SK-N-SH (cell line): ENCODE results near the gene FRYL.

Source experiments
- CHD2 ChIP-seq: fragments of 150-350 bp; IDR thresholded peaks from 2 replicates; pipeline ENCODE4 v1.6.1; 2018; ENCODE audit warnings: low read length; ENCODE audit not compliant: partially characterized antibody
- EP300 ChIP-seq, 2 experiments: IDR thresholded peaks; 2 replicates each; pipeline versions ENCODE4 v1.4.0 to v1.6.1; 2012; ENCODE audit warnings: borderline replicate concordance in 1 of 2, low read depth in 1 of 2, low read length in 1 of 2
- EZH2phosphoT487 ChIP-seq: fragments of 200-600 bp; sonication (generic); IDR thresholded peaks from 2 replicates; pipeline ENCODE4 v1.6.1; 2017; ENCODE audit warnings: low read depth, mixed run types, mild to moderate bottlenecking, antibody characterized with exemption, moderate library complexity, borderline replicate concordance
- POLR2AphosphoS5 ChIP-seq: IDR thresholded peaks from 2 replicates; pipeline ENCODE4 v1.6.1; 2012; ENCODE audit warnings: low read depth, low read length
- SIN3A ChIP-seq: IDR thresholded peaks from 2 replicates; pipeline ENCODE4 v1.6.1; 2012; ENCODE audit warnings: low read depth, mild to moderate bottlenecking, low read length, moderate library complexity, borderline replicate concordance
- TF ChIP-seq, protein P1 (sequence below): fragments of 200-600 bp; sonication (generic); IDR thresholded peaks from 2 replicates; pipeline ENCODE4 v1.6.1; 2017; ENCODE audit warnings: antibody characterized with exemption, mild to moderate bottlenecking, moderate library complexity

DNA sequence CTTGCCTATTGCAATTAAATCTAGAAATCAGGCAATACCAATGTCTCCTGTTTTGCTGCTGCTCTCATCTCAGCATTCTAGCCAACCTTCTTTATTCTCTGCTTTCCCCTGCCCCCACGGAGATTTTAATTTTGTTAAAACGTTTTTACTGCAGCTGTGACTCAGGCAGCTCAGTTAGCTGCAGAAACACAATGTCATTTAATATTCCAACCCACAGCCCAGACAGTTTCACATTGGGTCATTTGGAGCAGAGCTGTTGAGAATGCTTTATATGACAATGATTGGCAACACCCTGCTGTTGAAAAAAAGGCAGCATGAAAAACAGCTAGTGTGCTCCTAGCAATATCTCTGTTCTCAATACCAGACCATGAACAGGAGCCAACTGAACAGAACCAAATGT lies 309.5 kb downstream of the FRYL start:
- no peak for TF ChIP-seq SIN3A
- TF ChIP-seq, protein P1, sequence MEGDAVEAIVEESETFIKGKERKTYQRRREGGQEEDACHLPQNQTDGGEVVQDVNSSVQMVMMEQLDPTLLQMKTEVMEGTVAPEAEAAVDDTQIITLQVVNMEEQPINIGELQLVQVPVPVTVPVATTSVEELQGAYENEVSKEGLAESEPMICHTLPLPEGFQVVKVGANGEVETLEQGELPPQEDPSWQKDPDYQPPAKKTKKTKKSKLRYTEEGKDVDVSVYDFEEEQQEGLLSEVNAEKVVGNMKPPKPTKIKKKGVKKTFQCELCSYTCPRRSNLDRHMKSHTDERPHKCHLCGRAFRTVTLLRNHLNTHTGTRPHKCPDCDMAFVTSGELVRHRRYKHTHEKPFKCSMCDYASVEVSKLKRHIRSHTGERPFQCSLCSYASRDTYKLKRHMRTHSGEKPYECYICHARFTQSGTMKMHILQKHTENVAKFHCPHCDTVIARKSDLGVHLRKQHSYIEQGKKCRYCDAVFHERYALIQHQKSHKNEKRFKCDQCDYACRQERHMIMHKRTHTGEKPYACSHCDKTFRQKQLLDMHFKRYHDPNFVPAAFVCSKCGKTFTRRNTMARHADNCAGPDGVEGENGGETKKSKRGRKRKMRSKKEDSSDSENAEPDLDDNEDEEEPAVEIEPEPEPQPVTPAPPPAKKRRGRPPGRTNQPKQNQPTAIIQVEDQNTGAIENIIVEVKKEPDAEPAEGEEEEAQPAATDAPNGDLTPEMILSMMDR: no peak
- 0 out of 4 replicates have a peak, but pooled peaks of 1 of the 2 experiments have one; percentile 3 for TF ChIP-seq EP300 (IDR thresholded peaks at IDR 0.05; ENCODE audit: borderline replicate concordance in 1 of 2, low read depth in 1 of 2, low read length in 1 of 2)
- peak; percentile 21 for TF ChIP-seq CHD2
- no peak for TF ChIP-seq POLR2AphosphoS5
- TF ChIP-seq EZH2phosphoT487: no peak
